ENCODE data around the gene ZNF407.

ZNF407 gene

GRCh38 chr18:74616494-74616893 is 18.8 kb downstream of the ZNF407 start:
- Mint-ChIP-seq H3K9me3 (no peaks in the 10 kb centered on the region), H3K36me3 (ENCODE audit: low read depth) (no peaks in the 10 kb centered on the region), H3K27ac (no peak overlapping the region), H3K4me3 (no peak overlapping the region), H3K27me3 (ENCODE audit: low read depth, poor library complexity) (no peaks in the 10 kb centered on the region), H3K4me1 (no peaks in the 10 kb centered on the region)
- no peak for DNase-seq
- TF ChIP-seq CTCF (IDR thresholded peaks at IDR 0.05), result no peak

GRCh38 chr18:74617486-74617885 is 19.8 kb downstream of the ZNF407 start:
- no peaks in the 10 kb centered on the region for H3K9me3 Mint-ChIP-seq
- H3K4me1 Mint-ChIP-seq, result no peaks in the 10 kb centered on the region
- H3K27me3 Mint-ChIP-seq (ENCODE audit: low read depth, poor library complexity), result no peaks in the 10 kb centered on the region
- H3K36me3 Mint-ChIP-seq (ENCODE audit: low read depth), result no peaks in the 10 kb centered on the region
- no peak overlapping the region for H3K4me3 Mint-ChIP-seq
- no peak overlapping the region for H3K27ac Mint-ChIP-seq
- TF ChIP-seq CTCF (IDR thresholded peaks at IDR 0.05), result no peak
- DNase-seq, result no peak

GRCh38 chr18:74622072-74622471 is 24.4 kb downstream of the ZNF407 start:
- Mint-ChIP-seq H3K27ac (no peak overlapping the region), H3K4me3 (no peak overlapping the region), H3K9me3 (no peaks in the 10 kb centered on the region), H3K27me3 (ENCODE audit: low read depth, poor library complexity) (no peaks in the 10 kb centered on the region), H3K36me3 (ENCODE audit: low read depth) (no peaks in the 10 kb centered on the region), H3K4me1 (peaks cover 8% of the 10 kb centered on the region)
- no peak for TF ChIP-seq CTCF (IDR thresholded peaks at IDR 0.05)
- no peak for DNase-seq

- no peak overlapping the region for H3K27ac Mint-ChIP-seq
- no peak for DNase-seq
- H3K4me3 Mint-ChIP-seq, result no peak overlapping the region
- no peaks in the 10 kb centered on the region for H3K27me3 Mint-ChIP-seq (ENCODE audit: low read depth, poor library complexity)
- no peaks in the 10 kb centered on the region for H3K9me3 Mint-ChIP-seq
- no peak for TF ChIP-seq CTCF (IDR thresholded peaks at IDR 0.05)
- H3K36me3 Mint-ChIP-seq (ENCODE audit: low read depth), result no peaks in the 10 kb centered on the region
- H3K4me1 Mint-ChIP-seq, result peaks cover 11% of the 10 kb centered on the region
These were observed 25.6 kb downstream of the ZNF407 start for GRCh38 chr18:74623047-74623816.

- no peak overlapping the region for H3K27ac Mint-ChIP-seq
- H3K4me3 Mint-ChIP-seq, result no peak overlapping the region
- peaks cover 4% of the 10 kb centered on the region for H3K36me3 Mint-ChIP-seq (ENCODE audit: low read depth)
- H3K4me1 Mint-ChIP-seq, result peaks cover 11% of the 10 kb centered on the region
- DNase-seq, result no peak
- no peak for TF ChIP-seq CTCF (IDR thresholded peaks at IDR 0.05)
- H3K9me3 Mint-ChIP-seq, result no peaks in the 10 kb centered on the region
- H3K27me3 Mint-ChIP-seq (ENCODE audit: low read depth, poor library complexity), result no peaks in the 10 kb centered on the region
These were observed 26.8 kb downstream of the ZNF407 start for GRCh38 chr18:74624466-74624865.

GRCh38 chr18:74625157-74625556 is 27.5 kb downstream of the ZNF407 start:
- TF ChIP-seq CTCF (IDR thresholded peaks at IDR 0.05), result no peak
- no peak overlapping the region for H3K4me3 Mint-ChIP-seq
- no peaks in the 10 kb centered on the region for H3K27me3 Mint-ChIP-seq (ENCODE audit: low read depth, poor library complexity)
- no peak overlapping the region for H3K27ac Mint-ChIP-seq
- no peak for DNase-seq
- H3K9me3 Mint-ChIP-seq, result no peaks in the 10 kb centered on the region
- peaks cover 11% of the 10 kb centered on the region for H3K4me1 Mint-ChIP-seq
- peaks cover 4% of the 10 kb centered on the region for H3K36me3 Mint-ChIP-seq (ENCODE audit: low read depth)
